Omental fat pad (tissue), 4 donors: Measurements from ENCODE around the gene FAM180A. TPM values are rescaled to one million over a fixed set of nuclear protein-coding genes. Genes with fewer than 3 reads are reported as not detected.

ENCODE experiments used
- ATAC-seq: fragments of 150-250 bp; one replicate; pipeline ENCODE4 v1.9.1; 2016; ENCODE audit warnings: mild to moderate bottlenecking, moderate library complexity; ENCODE audit not compliant: low FRiP score
- DNase-seq: peaks from one replicate; pipeline ENCODE4 v3.0.0-alpha.2; 2019; ENCODE audit warnings: low spot score
- total RNA-seq, 4 donors: library from RNA; depleted of rRNA; stranded (reverse); fragments of >200 nt; gene quantifications; one replicate each; pipeline ENCODE4 v1.1.0, GENCODE V29; 2016
- TF ChIP-seq, protein P1 (sequence below), 3 donors: fragments of 450-650 bp; IDR thresholded peaks; one replicate each; pipeline ENCODE4 v1.5.1; 2016 to 2017; ENCODE audit warnings: antibody characterized with exemption in 3 of 3, mild to moderate bottlenecking in 3 of 3, moderate library complexity in 2 of 3

Gene FAM180A
- total RNA-seq, 4 donors from 2014 or later = 1.9 to 30.5 (median 9.8) TPM

DNA sequence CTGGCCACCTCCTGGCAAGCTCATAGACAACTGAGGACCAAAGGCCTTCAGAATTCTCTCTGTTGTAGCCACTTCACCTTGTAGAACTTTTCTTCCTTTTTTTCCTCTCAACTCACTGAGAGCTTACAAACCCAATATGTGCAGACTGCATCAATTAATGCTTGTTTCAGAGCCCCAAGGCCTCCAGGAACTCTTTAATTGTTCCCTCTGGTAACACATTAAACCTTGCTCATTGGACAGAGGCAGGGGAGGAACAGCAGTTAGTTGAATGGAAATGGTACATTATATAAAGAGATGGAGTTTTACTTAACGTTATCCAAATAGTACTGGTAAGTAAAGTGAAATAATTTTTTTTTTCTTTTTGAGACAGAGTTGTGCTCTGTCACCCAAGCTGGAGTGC, 61.1 kb downstream of the FAM180A start:
- TF ChIP-seq, protein P1, sequence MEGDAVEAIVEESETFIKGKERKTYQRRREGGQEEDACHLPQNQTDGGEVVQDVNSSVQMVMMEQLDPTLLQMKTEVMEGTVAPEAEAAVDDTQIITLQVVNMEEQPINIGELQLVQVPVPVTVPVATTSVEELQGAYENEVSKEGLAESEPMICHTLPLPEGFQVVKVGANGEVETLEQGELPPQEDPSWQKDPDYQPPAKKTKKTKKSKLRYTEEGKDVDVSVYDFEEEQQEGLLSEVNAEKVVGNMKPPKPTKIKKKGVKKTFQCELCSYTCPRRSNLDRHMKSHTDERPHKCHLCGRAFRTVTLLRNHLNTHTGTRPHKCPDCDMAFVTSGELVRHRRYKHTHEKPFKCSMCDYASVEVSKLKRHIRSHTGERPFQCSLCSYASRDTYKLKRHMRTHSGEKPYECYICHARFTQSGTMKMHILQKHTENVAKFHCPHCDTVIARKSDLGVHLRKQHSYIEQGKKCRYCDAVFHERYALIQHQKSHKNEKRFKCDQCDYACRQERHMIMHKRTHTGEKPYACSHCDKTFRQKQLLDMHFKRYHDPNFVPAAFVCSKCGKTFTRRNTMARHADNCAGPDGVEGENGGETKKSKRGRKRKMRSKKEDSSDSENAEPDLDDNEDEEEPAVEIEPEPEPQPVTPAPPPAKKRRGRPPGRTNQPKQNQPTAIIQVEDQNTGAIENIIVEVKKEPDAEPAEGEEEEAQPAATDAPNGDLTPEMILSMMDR (IDR thresholded peaks at IDR 0.05) = no peak
- DNase-seq = no peak
- no peak for ATAC-seq

DNA sequence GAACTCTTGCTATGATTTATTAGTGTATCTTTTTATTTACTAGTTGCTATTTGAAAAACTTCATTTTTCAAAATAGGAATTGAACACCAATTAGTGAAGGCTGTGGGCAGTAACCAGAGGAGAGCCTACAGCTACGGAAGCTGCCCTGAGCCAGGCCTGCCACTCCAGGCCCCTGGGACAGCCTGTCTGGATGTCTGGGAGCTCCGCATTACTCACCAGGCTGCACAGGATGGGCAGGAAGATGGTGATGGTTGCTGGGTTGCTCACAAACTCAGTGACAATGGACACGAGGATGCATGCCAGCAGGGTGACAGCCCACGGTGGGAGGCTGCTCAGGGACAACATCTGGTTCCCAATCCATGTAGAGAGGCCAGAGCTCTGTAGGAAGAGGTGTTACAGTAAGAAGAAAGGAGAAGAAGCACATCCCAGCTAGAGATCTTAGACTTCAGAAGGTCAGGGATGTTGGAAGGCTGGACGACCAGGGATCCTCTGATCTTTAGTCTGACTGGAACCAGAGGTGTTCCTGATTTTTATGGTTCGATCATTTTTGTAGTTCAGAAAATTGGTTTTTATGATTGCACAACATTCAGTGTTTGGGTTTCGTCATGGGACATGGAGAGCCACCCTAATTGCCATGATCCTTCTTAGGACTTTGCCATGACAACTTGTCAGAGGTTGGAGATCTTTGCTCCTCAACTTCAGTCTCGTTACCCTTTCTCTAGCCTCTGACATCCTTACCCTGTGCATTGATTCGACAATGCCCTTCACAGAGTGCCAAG, 63.1 kb downstream of the FAM180A start:
- ATAC-seq (no peak), DNase-seq (no peak)
- TF ChIP-seq, protein P1 (IDR thresholded peaks at IDR 0.05) = no peak

DNA sequence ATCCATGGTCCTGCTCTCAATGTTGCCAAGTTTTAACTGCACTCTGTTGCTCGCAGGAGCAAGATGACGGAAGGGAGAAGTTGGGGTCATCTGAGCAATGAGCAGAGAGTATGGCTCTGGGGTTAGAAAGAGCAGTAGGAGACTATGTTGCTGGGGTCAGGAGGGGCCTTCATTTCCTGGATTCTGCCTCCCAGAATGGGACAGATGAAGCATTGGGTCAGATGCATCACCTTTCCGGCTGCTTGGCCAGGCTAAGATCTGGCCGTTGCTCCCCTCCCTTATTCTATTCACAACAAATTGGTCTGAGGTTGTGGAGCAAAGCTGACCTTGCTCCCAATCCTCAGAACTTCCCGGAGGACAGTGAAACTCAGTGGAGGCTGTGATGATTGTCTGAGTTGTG, 63.9 kb downstream of the FAM180A start:
- ATAC-seq (no peak), DNase-seq (no peak)
- TF ChIP-seq, protein P1 (IDR thresholded peaks at IDR 0.05) = no peak

DNA sequence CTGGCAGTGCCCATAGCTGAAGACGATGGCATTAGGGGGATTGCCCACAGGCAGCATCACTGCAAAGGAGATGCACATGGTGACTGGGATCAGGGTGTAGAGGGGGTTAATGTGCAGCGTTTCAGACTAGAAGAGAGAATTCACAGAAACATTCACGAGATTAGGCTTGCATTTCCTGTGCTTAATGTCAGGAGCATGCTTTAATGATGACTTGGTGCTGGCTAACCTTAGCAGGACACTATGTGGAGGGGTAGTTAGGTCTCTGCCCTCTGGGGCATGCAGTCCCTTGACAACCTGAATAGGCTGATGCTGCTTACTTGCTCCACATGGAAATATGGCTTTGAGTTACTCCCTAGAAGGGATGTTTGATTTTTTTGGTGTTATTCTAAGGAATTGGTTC, 64.5 kb downstream of the FAM180A start:
- DNase-seq = no peak
- no peak for ATAC-seq
- TF ChIP-seq, protein P1 (IDR thresholded peaks at IDR 0.05) = no peak

DNA sequence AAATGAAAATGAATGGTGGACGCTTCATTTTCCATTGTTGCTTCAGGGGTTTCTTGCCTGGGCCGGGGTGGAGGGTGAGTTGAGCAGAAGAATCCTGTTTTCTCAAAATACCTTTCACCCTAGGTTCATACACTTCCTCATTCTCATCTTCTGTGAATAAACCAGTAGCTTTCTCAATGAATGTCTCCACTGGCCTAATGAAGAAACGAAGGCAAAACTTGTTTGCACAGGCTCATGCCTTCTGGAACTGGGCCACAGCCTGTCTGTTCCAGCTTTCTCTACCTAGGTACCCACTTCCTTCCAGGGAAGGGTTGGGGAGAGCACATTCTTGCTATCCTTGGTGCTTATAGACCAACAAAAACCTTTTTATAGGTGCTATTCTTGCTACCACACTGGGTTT, 65.0 kb downstream of the FAM180A start:
- DNase-seq (no peak), ATAC-seq (no peak)

DNA sequence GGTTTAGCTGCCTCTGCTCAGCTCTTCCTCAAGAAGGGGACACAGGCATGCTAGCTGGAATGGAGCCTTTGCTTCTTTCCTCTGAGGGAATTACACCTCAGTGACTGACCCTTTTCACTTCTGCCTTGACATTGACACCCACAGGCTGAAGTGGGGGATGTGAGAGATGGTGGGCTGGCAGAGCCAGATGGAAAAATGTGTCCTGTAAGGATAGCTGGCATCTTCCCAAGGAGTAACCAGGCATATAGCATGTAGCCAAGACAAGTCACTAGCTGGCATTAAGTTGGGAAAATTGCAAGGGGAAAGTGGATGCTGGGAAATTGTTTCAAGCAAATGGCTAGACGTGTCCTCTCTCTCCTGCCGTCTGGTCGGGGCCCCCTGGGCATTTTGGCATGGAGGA, 66.4 kb downstream of the FAM180A start:
- no peak for ATAC-seq
- TF ChIP-seq, protein P1 (IDR thresholded peaks at IDR 0.05) = no peak

More for the DNA sequence above, 65.0 kb downstream of the FAM180A start:
- TF ChIP-seq, protein P1 (IDR thresholded peaks at IDR 0.05) = no peak

DNA sequence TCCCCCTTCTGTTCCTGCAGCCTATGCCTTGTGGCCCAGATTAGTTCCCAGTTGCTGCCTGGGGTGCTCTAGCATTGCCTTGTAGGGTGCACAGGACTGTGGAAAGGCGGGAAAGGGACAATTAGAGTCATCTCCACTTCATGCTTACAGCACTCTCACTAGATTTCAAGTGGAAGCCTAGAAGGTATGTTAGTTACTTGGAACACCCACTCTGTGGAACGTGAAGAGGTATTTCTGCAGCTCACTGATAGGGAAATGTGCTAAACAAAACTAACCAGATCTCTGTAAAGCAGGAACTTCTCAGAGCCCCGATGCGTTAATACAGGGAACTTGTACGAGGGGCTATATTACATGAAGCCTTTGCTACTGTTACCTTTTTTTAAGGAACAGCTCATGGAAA, 66.9 kb downstream of the FAM180A start:
- DNase-seq = no peak
- TF ChIP-seq, protein P1 (IDR thresholded peaks at IDR 0.05) = no peak
- ATAC-seq = no peak

More for the DNA sequence above, 66.4 kb downstream of the FAM180A start:
- DNase-seq = no peak
